Measurements from ENCODE around the gene ISCA2. TPM values are rescaled to one million over a fixed set of nuclear protein-coding genes. Genes with fewer than 3 reads are reported as not detected.

ISCA2 gene
- total RNA-seq, 1 experiment from 2014 or later: 37.5 TPM

DNA sequence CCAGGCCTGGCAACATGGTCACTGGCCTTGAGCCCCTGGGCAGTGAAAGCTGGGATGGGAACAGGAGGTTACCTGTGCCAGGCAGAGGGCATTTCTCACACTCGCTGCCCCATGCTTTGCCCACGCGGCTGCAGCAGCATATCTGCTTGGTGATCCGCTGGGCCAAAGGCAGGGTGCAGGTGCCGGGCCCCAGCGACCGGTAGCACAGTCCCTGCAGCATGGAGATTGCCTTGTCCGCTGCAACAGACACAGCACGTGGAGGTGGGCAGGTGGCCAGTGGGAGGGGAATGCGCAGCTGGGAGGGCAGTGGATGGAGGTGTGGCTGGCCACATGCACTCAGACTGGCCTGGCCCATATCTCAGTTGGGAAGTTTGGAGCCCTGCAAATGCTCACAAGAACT lies 35.3 kb downstream of the ISCA2 start:
- DNase-seq: no peak
- H2BK120ac ChIP-seq (ENCODE audit: low read depth, low read length, poor library complexity, severe bottlenecking): no peak overlapping the region
- H2BK12ac ChIP-seq (ENCODE audit: insufficient read length, low read depth, low read length): no peak overlapping the region
- H2AK5ac ChIP-seq (ENCODE audit: insufficient read length, low read length): no peak overlapping the region
- Mint-ChIP-seq H3K27me3 (ENCODE audit: low read depth) (peaks cover 6% of the 10 kb centered on the region), H3K9me3 (no peaks in the 10 kb centered on the region), H3K4me1 (peaks cover 17 to 32% of the 10 kb centered on the region in 2 experiments), H3K4me3 (no peak overlapping the region), H3K36me3 (ENCODE audit: insufficient read depth in 1 of 3, low read depth in 3 of 3) (no peaks in the 10 kb centered on the region), H3K27ac (no peak overlapping the region)
- H2AFZ ChIP-seq (ENCODE audit: low read length): no peak overlapping the region
- no peak overlapping the region for H3K4me2 ChIP-seq (ENCODE audit: insufficient read depth, insufficient read length, low read length)
- no peak overlapping the region for H3K14ac ChIP-seq (ENCODE audit: insufficient read depth, low read length)
- no peak overlapping the region for H4K8ac ChIP-seq (replicated peaks; ENCODE audit: insufficient read length, low read depth, low read length)
- H3K4ac ChIP-seq (ENCODE audit: low read depth, low read length): no peak overlapping the region
- no peak overlapping the region for H4K91ac ChIP-seq (ENCODE audit: insufficient read length, low read depth, low read length)
- no peak overlapping the region for H2BK15ac ChIP-seq (ENCODE audit: low read depth, low read length)
- no peaks in the 10 kb centered on the region for H4K20me1 ChIP-seq (ENCODE audit: control insufficient read depth, insufficient read depth, insufficient read length)
- H2BK20ac ChIP-seq (ENCODE audit: low read depth, low read length, poor library complexity, severe bottlenecking): no peak overlapping the region
- H3K56ac ChIP-seq (ENCODE audit: insufficient read length, low read depth, low read length): no peak overlapping the region
- H3K18ac ChIP-seq (ENCODE audit: insufficient read length, low read depth, low read length): no peak overlapping the region
- H3K79me2 ChIP-seq (ENCODE audit: insufficient read depth, low read length): no peaks in the 10 kb centered on the region
- TF ChIP-seq, protein P1, sequence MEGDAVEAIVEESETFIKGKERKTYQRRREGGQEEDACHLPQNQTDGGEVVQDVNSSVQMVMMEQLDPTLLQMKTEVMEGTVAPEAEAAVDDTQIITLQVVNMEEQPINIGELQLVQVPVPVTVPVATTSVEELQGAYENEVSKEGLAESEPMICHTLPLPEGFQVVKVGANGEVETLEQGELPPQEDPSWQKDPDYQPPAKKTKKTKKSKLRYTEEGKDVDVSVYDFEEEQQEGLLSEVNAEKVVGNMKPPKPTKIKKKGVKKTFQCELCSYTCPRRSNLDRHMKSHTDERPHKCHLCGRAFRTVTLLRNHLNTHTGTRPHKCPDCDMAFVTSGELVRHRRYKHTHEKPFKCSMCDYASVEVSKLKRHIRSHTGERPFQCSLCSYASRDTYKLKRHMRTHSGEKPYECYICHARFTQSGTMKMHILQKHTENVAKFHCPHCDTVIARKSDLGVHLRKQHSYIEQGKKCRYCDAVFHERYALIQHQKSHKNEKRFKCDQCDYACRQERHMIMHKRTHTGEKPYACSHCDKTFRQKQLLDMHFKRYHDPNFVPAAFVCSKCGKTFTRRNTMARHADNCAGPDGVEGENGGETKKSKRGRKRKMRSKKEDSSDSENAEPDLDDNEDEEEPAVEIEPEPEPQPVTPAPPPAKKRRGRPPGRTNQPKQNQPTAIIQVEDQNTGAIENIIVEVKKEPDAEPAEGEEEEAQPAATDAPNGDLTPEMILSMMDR (conservative IDR thresholded peaks at IDR 0.05): no peak
- H3K9me3 ChIP-seq (ENCODE audit: control insufficient read depth, low read depth, low read length): no peaks in the 10 kb centered on the region
- H3K23ac ChIP-seq (ENCODE audit: insufficient read length, low read depth, low read length): no peak overlapping the region
- no peak overlapping the region for H4K5ac ChIP-seq (ENCODE audit: insufficient read length, low read depth, low read length)
- H3K23me2 ChIP-seq (ENCODE audit: insufficient read length, low read depth, low read length, poor library complexity, severe bottlenecking): no peaks in the 10 kb centered on the region
- H3T11ph ChIP-seq (ENCODE audit: low read length): no peak overlapping the region
- H3K9ac ChIP-seq (ENCODE audit: extremely low read depth, insufficient read length, low read length): no peak overlapping the region
- H3K79me1 ChIP-seq (ENCODE audit: insufficient read depth, low read depth, low read length, poor library complexity, severe bottlenecking): no peaks in the 10 kb centered on the region
- no peak overlapping the region for H3K27ac ChIP-seq (ENCODE audit: insufficient read length, low read depth, low read length)
- H3K27me3 ChIP-seq (ENCODE audit: insufficient read depth, low read length): no peaks in the 10 kb centered on the region
- H2BK5ac ChIP-seq (ENCODE audit: insufficient read length, low read length): no peak overlapping the region
- H3K4me1 ChIP-seq (ENCODE audit: insufficient read depth, low read length): no peaks in the 10 kb centered on the region
- WGBS (ENCODE audit: extremely low coverage, insufficient read length, low lambda C conversion rate): no CpG with 5 or more reads among the region's 10 CpGs
